Immature natural killer cell (primary cell): ENCODE measurements around the gene EML6. TPM values are rescaled to one million over a fixed set of nuclear protein-coding genes. Genes with fewer than 3 reads are reported as not detected.
A peak's percentile ranks its signal among the peaks of the same experiment; 100 is the strongest.

ENCODE experiments used
- DNase-seq, 3 donors: peaks; one replicate each; pipeline ENCODE4 v3.0.0; 2022; ENCODE audit warnings: mixed read lengths in 1 of 3
- H3K27ac Mint-ChIP-seq, 6 donors: one replicate each; pipeline ENCODE4 v1.8.0; 2020; ENCODE audit warnings: mixed read lengths in 6 of 6, mild to moderate bottlenecking in 5 of 6, inconsistent platforms in 4 of 6, moderate library complexity in 3 of 6
- H3K27me3 Mint-ChIP-seq, 3 donors: one replicate each; pipeline ENCODE4 v1.8.0; 2020 to 2021; ENCODE audit warnings: low read depth in 3 of 3, mild to moderate bottlenecking in 3 of 3, mixed read lengths in 3 of 3, moderate library complexity in 3 of 3, inconsistent platforms in 1 of 3
- H3K36me3 Mint-ChIP-seq, 3 donors: one replicate each; pipeline ENCODE4 v1.8.0; 2020; ENCODE audit warnings: mixed read lengths in 3 of 3, inconsistent platforms in 2 of 3, mild to moderate bottlenecking in 2 of 3
- H3K4me1 Mint-ChIP-seq, 2 donors: one replicate each; pipeline ENCODE4 v1.8.0; 2020; ENCODE audit warnings: inconsistent platforms in 2 of 2, mild to moderate bottlenecking in 2 of 2, mixed read lengths in 2 of 2, moderate library complexity in 1 of 2
- H3K4me3 Mint-ChIP-seq, 5 donors: one replicate each; pipeline ENCODE4 v1.8.0; 2020; ENCODE audit warnings: mild to moderate bottlenecking in 5 of 5, mixed read lengths in 5 of 5, inconsistent platforms in 3 of 5, moderate library complexity in 3 of 5
- H3K9me3 Mint-ChIP-seq, 6 donors: one replicate each; pipeline ENCODE4 v1.8.0; 2020; ENCODE audit warnings: mild to moderate bottlenecking in 6 of 6, mixed read lengths in 6 of 6, inconsistent platforms in 4 of 6, moderate library complexity in 3 of 6
- polyA plus RNA-seq, 3 donors: library from polyadenylated mRNA; unstranded; fragments of 300-500 nt; fragmentation: Illumina TruSeq; gene quantifications; one replicate each; pipeline ENCODE4 v1.2.3, GENCODE V29; 2021

The EML6 gene
- polyA plus RNA-seq, 3 donors from 2014 or later = 0.02 TPM; not detected in 2

GRCh38 chr2:54750040-54750439 lies 26.6 kb downstream of the EML6 start:
- H3K27me3 Mint-ChIP-seq = peaks cover 0 to 4% (median 0%) of the 10 kb centered on the region in 3 donors
- no peaks in the 10 kb centered on the region for H3K9me3 Mint-ChIP-seq
- no peak overlapping the region for H3K4me3 Mint-ChIP-seq
- H3K4me1 Mint-ChIP-seq = no peaks in the 10 kb centered on the region
- no peak overlapping the region for H3K27ac Mint-ChIP-seq
- DNase-seq = no peak
- H3K36me3 Mint-ChIP-seq = no peaks in the 10 kb centered on the region

- Mint-ChIP-seq H3K36me3 (no peaks in the 10 kb centered on the region), H3K27me3 (peaks cover 0 to 5% (median 3%) of the 10 kb centered on the region in 3 donors), H3K9me3 (no peaks in the 10 kb centered on the region), H3K27ac (no peak overlapping the region), H3K4me1 (no peaks in the 10 kb centered on the region), H3K4me3 (no peak overlapping the region)
- DNase-seq = no peak
These were observed 29.0 kb downstream of the EML6 start for GRCh38 chr2:54752439-54752838.

- Mint-ChIP-seq H3K4me1 (no peaks in the 10 kb centered on the region), H3K9me3 (no peaks in the 10 kb centered on the region), H3K36me3 (no peaks in the 10 kb centered on the region), H3K4me3 (no peak overlapping the region), H3K27me3 (peaks cover 0 to 5% (median 3%) of the 10 kb centered on the region in 3 donors), H3K27ac (no peak overlapping the region)
- no peak for DNase-seq
These were observed 32.3 kb downstream of the EML6 start for GRCh38 chr2:54755641-54756326.

GRCh38 chr2:54757500-54757899 lies 34.0 kb downstream of the EML6 start:
- Mint-ChIP-seq H3K4me3 (peak overlapping the region in 1 of 5 donors; percentile 8), H3K27ac (no peak overlapping the region), H3K9me3 (no peaks in the 10 kb centered on the region), H3K36me3 (no peaks in the 10 kb centered on the region), H3K4me1 (no peaks in the 10 kb centered on the region), H3K27me3 (peaks cover 0 to 5% (median 3%) of the 10 kb centered on the region in 3 donors)
- no peak for DNase-seq

GRCh38 chr2:54758951-54759350 lies 35.5 kb downstream of the EML6 start:
- Mint-ChIP-seq H3K27me3 (peaks cover 0 to 5% (median 3%) of the 10 kb centered on the region in 3 donors), H3K9me3 (no peaks in the 10 kb centered on the region), H3K27ac (no peak overlapping the region), H3K4me3 (no peak overlapping the region), H3K4me1 (no peaks in the 10 kb centered on the region), H3K36me3 (no peaks in the 10 kb centered on the region)
- no peak for DNase-seq

- H3K36me3 Mint-ChIP-seq = no peaks in the 10 kb centered on the region
- no peaks in the 10 kb centered on the region for H3K9me3 Mint-ChIP-seq
- H3K27ac Mint-ChIP-seq = no peak overlapping the region
- no peaks in the 10 kb centered on the region for H3K4me1 Mint-ChIP-seq
- H3K4me3 Mint-ChIP-seq = no peak overlapping the region
- DNase-seq = no peak
- H3K27me3 Mint-ChIP-seq = peaks cover 0 to 5% (median 3%) of the 10 kb centered on the region in 3 donors
These were observed 36.8 kb downstream of the EML6 start for GRCh38 chr2:54760310-54760709.

- Mint-ChIP-seq H3K27me3 (no peaks in the 10 kb centered on the region), H3K36me3 (no peaks in the 10 kb centered on the region), H3K9me3 (no peaks in the 10 kb centered on the region), H3K4me3 (no peak overlapping the region), H3K4me1 (no peaks in the 10 kb centered on the region), H3K27ac (no peak overlapping the region)
- no peak for DNase-seq
These were observed 40.3 kb downstream of the EML6 start for GRCh38 chr2:54763636-54764291.

GRCh38 chr2:54767921-54768320 lies 44.5 kb downstream of the EML6 start:
- H3K4me1 Mint-ChIP-seq = no peaks in the 10 kb centered on the region
- no peak for DNase-seq
- H3K4me3 Mint-ChIP-seq = no peak overlapping the region
- H3K27ac Mint-ChIP-seq = no peak overlapping the region
- H3K9me3 Mint-ChIP-seq = no peaks in the 10 kb centered on the region
- H3K27me3 Mint-ChIP-seq = peaks cover 0 to 2% (median 0%) of the 10 kb centered on the region in 3 donors
- H3K36me3 Mint-ChIP-seq = no peaks in the 10 kb centered on the region

GRCh38 chr2:54768772-54769428 lies 45.4 kb downstream of the EML6 start:
- Mint-ChIP-seq H3K9me3 (peaks cover 0 to under 1% (median 0%) of the 10 kb centered on the region in 6 donors), H3K4me3 (no peak overlapping the region), H3K36me3 (no peaks in the 10 kb centered on the region), H3K27me3 (peaks cover 0 to 2% (median 0%) of the 10 kb centered on the region in 3 donors), H3K27ac (no peak overlapping the region), H3K4me1 (no peaks in the 10 kb centered on the region)
- DNase-seq = no peak

GRCh38 chr2:54770211-54770610 lies 46.7 kb downstream of the EML6 start:
- peaks cover 0 to 2% (median 0%) of the 10 kb centered on the region in 3 donors for H3K36me3 Mint-ChIP-seq
- peaks cover 0 to 7% (median 2%) of the 10 kb centered on the region in 6 donors for H3K9me3 Mint-ChIP-seq
- peaks cover 0 to 2% (median 1%) of the 10 kb centered on the region in 3 donors for H3K27me3 Mint-ChIP-seq
- no peaks in the 10 kb centered on the region for H3K4me1 Mint-ChIP-seq
- peak overlapping the region in 1 of 6 donors; percentile 17 for H3K27ac Mint-ChIP-seq
- DNase-seq = no peak
- H3K4me3 Mint-ChIP-seq = no peak overlapping the region

- peaks cover 0 to 2% (median 2%) of the 10 kb centered on the region in 3 donors for H3K27me3 Mint-ChIP-seq
- H3K9me3 Mint-ChIP-seq = peaks cover 0 to 11% (median 4%) of the 10 kb centered on the region in 6 donors
- peak overlapping the region in 1 of 6 donors; percentile 17 for H3K27ac Mint-ChIP-seq
- DNase-seq = no peak
- no peak overlapping the region for H3K4me3 Mint-ChIP-seq
- H3K36me3 Mint-ChIP-seq = peaks cover 0 to 4% (median 0%) of the 10 kb centered on the region in 3 donors
- no peaks in the 10 kb centered on the region for H3K4me1 Mint-ChIP-seq
These were observed 47.2 kb downstream of the EML6 start for GRCh38 chr2:54770676-54771075.

- peaks cover 0 to 9% (median 5%) of the 10 kb centered on the region in 3 donors for H3K36me3 Mint-ChIP-seq
- no peak overlapping the region for H3K27ac Mint-ChIP-seq
- peaks cover 0 to 2% (median 2%) of the 10 kb centered on the region in 3 donors for H3K27me3 Mint-ChIP-seq
- DNase-seq = no peak
- H3K4me1 Mint-ChIP-seq = no peaks in the 10 kb centered on the region
- no peak overlapping the region for H3K4me3 Mint-ChIP-seq
- peaks cover 4 to 17% (median 7%) of the 10 kb centered on the region in 6 donors for H3K9me3 Mint-ChIP-seq
These were observed 47.9 kb downstream of the EML6 start for GRCh38 chr2:54771166-54771885.

- peaks cover 0 to 9% (median 6%) of the 10 kb centered on the region in 3 donors for H3K36me3 Mint-ChIP-seq
- H3K4me3 Mint-ChIP-seq = no peak overlapping the region
- H3K9me3 Mint-ChIP-seq = peaks cover 4 to 24% (median 12%) of the 10 kb centered on the region in 6 donors
- H3K27ac Mint-ChIP-seq = no peak overlapping the region
- DNase-seq = no peak
- H3K27me3 Mint-ChIP-seq = peaks cover 0 to 5% (median 4%) of the 10 kb centered on the region in 3 donors
- H3K4me1 Mint-ChIP-seq = no peaks in the 10 kb centered on the region
These were observed 48.6 kb downstream of the EML6 start for GRCh38 chr2:54772110-54772509.
